CD4-positive, alpha-beta T cell (primary cell): Measurements from ENCODE around the gene GNE. TPM values are rescaled to one million over a fixed set of nuclear protein-coding genes. Genes with fewer than 3 reads are reported as not detected.

Source experiments
- ATAC-seq: fragments of 200-7000 bp; cut with Tn5 transposase; one replicate; pipeline ENCODE4 v1.10.0; 2022; ENCODE audit warnings: mild to moderate bottlenecking; ENCODE audit not compliant: poor library complexity
- CTCF ChIA-PET: fragments of 350-600 bp; sonication (Branson Sonifier 250); formaldehyde crosslinking; loops from one replicate; lab custom pipeline; 2021; ENCODE audit warnings: antibody characterized with exemption, inconsistent platforms; lab: Charles Lee
- POLR2A ChIA-PET: fragments of 350-600 bp; sonication (Branson Sonifier 250); formaldehyde crosslinking; loops from one replicate; lab custom pipeline; 2021; ENCODE audit warnings: antibody characterized with exemption, inconsistent platforms; lab: Charles Lee
- DNase-seq, 14 experiments: peaks; one replicate each; pipeline ENCODE4 v3.0.0-alpha.2; 2013 to 2020; ENCODE audit warnings: mixed read lengths in 2 of 14
- H3K27ac ChIP-seq, 2 donors: one replicate each; pipeline versions ENCODE4 v1.5.1 to v1.7.0; 2013; ENCODE audit warnings: low read length in 2 of 2, low read depth in 1 of 2, mild to moderate bottlenecking in 1 of 2
- H3K27me3 ChIP-seq, 2 experiments: 1 replicate in 1 of 2; 2 replicates in 1 of 2; pipeline versions ENCODE4 v1.6.1 to v1.7.0; 2013; ENCODE audit warnings: low read length in 2 of 2, control low read depth in 1 of 2, mild to moderate bottlenecking in 1 of 2, moderate library complexity in 1 of 2; ENCODE audit not compliant: insufficient read depth in 2 of 2, control insufficient read depth in 1 of 2
- H3K36me3 ChIP-seq: one replicate; pipeline ENCODE4 v1.6.1; 2013; ENCODE audit warnings: low read length, control low read depth; ENCODE audit not compliant: insufficient read depth
- H3K4me1 ChIP-seq: one replicate; pipeline ENCODE4 v1.6.1; 2013; ENCODE audit warnings: low read length, control low read depth; ENCODE audit not compliant: insufficient read depth
- H3K4me3 ChIP-seq: one replicate; pipeline ENCODE4 v1.5.1; 2013; ENCODE audit warnings: mild to moderate bottlenecking, low read length, moderate library complexity
- H3K9me3 ChIP-seq, 2 experiments: 1 replicate in 1 of 2; 2 replicates in 1 of 2; pipeline versions ENCODE4 v1.6.1 to v1.7.0; 2013; ENCODE audit warnings: low read length in 2 of 2, mild to moderate bottlenecking in 2 of 2, control low read depth in 1 of 2, moderate library complexity in 1 of 2; ENCODE audit not compliant: control insufficient read depth in 1 of 2, insufficient read depth in 1 of 2
- H3K27ac Mint-ChIP-seq: one replicate; pipeline ENCODE4 v1.8.0; 2020; ENCODE audit warnings: mixed read lengths
- H3K27me3 Mint-ChIP-seq: one replicate; pipeline ENCODE4 v1.8.0; 2021; ENCODE audit warnings: mixed read lengths
- H3K36me3 Mint-ChIP-seq: one replicate; pipeline ENCODE4 v1.8.0; 2021; ENCODE audit warnings: low read depth, mixed read lengths
- H3K4me1 Mint-ChIP-seq: one replicate; pipeline ENCODE4 v1.8.0; 2021; ENCODE audit warnings: low read depth, mixed read lengths
- H3K4me3 Mint-ChIP-seq: one replicate; pipeline ENCODE4 v1.8.0; 2020; ENCODE audit warnings: mild to moderate bottlenecking, mixed read lengths
- H3K9me3 Mint-ChIP-seq: one replicate; pipeline ENCODE4 v1.8.0; 2020; ENCODE audit warnings: mixed read lengths
- CTCF ChIP-seq: fragments of 200-600 bp; IDR thresholded peaks from one replicate; pipeline ENCODE4 v1.8.0; 2022; ENCODE audit warnings: antibody characterized with exemption, mild to moderate bottlenecking
- intact Hi-C, 2 experiments: fragments of 100-400 bp; cut with DNase I in 1 of 2; cut with micrococcal nuclease in 1 of 2; formaldehyde crosslinking; loops; one replicate each; pipeline versions ENCODE4 v1.15.1 to v1.9.0; 2023 to 2025; cut with DNase I, micrococcal nuclease
- total RNA-seq, 174 experiments: library from RNA in 2 of 174; stranded (reverse) in 2 of 174; gene quantifications; one replicate each; pipeline ENCODE4 v1.2.3 and lab custom pipeline; 2021 to 2026

The GNE gene
- total RNA-seq, 2 experiments from 2014 or later: 12.5 to 14.6 TPM

DNA sequence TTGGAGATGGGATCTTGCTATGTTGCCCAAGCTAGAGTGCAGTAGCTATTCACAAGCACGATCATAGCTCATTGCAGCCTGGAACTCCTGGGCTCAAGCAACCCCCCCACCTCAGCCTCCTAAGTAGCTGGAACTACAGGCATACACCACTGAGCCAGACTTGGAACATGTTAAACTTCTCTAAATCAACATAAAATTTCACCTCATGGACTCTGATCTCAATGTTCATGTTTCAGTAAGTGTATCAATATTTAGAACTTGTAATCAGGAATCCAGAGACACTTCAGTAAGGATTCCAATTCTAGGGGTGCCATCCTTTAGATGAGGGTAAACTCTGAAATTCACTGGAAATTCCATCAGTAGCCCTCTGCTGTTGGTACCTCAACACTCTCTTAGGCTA, 6.8 kb downstream of the GNE start:
- H3K9me3 Mint-ChIP-seq: no peaks in the 10 kb centered on the region
- H3K4me3 Mint-ChIP-seq: no peak overlapping the region
- no peak for TF ChIP-seq CTCF
- Histone ChIP-seq H3K4me1 (no peaks in the 10 kb centered on the region), H3K9me3 (no peaks in the 10 kb centered on the region), H3K27me3 (no peaks in the 10 kb centered on the region), H3K4me3 (no peak overlapping the region), H3K27ac (no peak overlapping the region), H3K36me3 (peaks cover 6% of the 10 kb centered on the region)
- ATAC-seq (no peak), DNase-seq (no peak)
- CTCF ChIA-PET: interaction anchor here (0.7 to 0.8 kb wide), 2 partner anchors 14 to 77 kb away, joined by 3 to 4 read pairs; no protein-coding TSS in a partner anchor
- H3K36me3 Mint-ChIP-seq: peaks cover 41% of the 10 kb centered on the region
- H3K27ac Mint-ChIP-seq: no peak overlapping the region
- peaks cover 28% of the 10 kb centered on the region for H3K4me1 Mint-ChIP-seq
- POLR2A ChIA-PET: no interaction called here
- intact Hi-C loops: no loop called here
- no peaks in the 10 kb centered on the region for H3K27me3 Mint-ChIP-seq

DNA sequence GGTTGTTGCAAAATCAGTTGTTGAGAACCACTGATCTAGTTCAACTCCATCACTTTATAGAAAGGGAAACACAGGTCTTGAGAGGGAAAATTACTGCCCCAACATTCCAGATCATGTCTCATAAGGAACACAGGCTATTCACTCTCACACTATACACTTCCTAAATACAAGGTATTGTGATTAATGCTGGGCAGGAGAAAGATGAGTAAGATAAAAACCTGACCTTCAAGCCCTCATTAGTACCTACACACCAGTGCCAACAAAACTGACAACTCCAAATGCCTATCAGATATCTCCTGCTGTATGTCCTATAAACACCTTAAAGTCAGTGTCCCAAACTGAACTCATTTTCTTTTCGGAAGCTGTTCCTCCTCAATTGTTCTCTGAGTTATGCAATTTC, 8.2 kb downstream of the GNE start:
- H3K4me3 ChIP-seq: no peak overlapping the region
- peaks cover 20% of the 10 kb centered on the region for H3K36me3 ChIP-seq
- no peaks in the 10 kb centered on the region for H3K27me3 ChIP-seq
- Mint-ChIP-seq H3K9me3 (no peaks in the 10 kb centered on the region), H3K36me3 (peaks cover 50% of the 10 kb centered on the region), H3K27me3 (no peaks in the 10 kb centered on the region), H3K4me3 (no peak overlapping the region), H3K27ac (peak overlapping the region; percentile 32), H3K4me1 (peaks cover 28% of the 10 kb centered on the region)
- no peak for TF ChIP-seq CTCF
- ATAC-seq (no peak), DNase-seq (no peak)
- POLR2A ChIA-PET: no interaction called here
- H3K4me1 ChIP-seq: no peaks in the 10 kb centered on the region
- no peak overlapping the region for H3K27ac ChIP-seq
- CTCF ChIA-PET: interaction anchor here (2.8 kb wide), 1 partner anchor 79 kb away, joined by 23 read pairs; no protein-coding TSS in a partner anchor
- H3K9me3 ChIP-seq: no peaks in the 10 kb centered on the region
- intact Hi-C loops: no loop called here

DNA sequence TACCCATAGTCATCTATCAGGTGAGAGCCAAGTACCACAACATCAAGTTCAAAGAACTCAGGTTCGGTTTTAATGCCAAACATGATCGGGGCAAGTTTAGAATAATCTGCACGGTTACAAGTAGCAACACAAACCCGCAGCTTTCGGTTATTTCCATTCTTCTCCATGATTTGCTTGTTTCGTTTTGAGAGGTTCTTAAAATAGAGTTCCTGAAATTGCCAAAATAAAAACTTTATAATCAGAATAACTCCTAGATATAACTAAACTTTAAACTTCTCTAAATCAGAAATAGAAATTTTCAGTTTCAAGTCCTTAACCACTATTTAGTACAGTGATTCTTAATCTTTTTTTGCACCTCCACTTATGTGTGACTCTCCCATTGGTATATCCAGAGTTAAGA, 9.1 kb downstream of the GNE start:
- H3K27me3 ChIP-seq: no peaks in the 10 kb centered on the region
- Mint-ChIP-seq H3K27ac (no peak overlapping the region), H3K36me3 (peaks cover 53% of the 10 kb centered on the region), H3K4me1 (peaks cover 28% of the 10 kb centered on the region), H3K4me3 (no peak overlapping the region), H3K9me3 (no peaks in the 10 kb centered on the region), H3K27me3 (no peaks in the 10 kb centered on the region)
- H3K27ac ChIP-seq: no peak overlapping the region
- no peak overlapping the region for H3K4me3 ChIP-seq
- H3K4me1 ChIP-seq: no peaks in the 10 kb centered on the region
- H3K9me3 ChIP-seq: no peaks in the 10 kb centered on the region
- ChIA-PET CTCF (interaction anchor here (1.7 to 2.8 kb wide), 2 partner anchors 75 to 80 kb away, joined by 4 to 23 read pairs; no protein-coding TSS in a partner anchor), POLR2A (no interaction called here)
- intact Hi-C loops: loop anchor here in 1 of 2 experiments (5.0 kb wide), 1 partner anchor 478 kb away; no protein-coding TSS in a partner anchor
- peaks cover 22% of the 10 kb centered on the region for H3K36me3 ChIP-seq
- DNase-seq: no peak
- no peak for TF ChIP-seq CTCF
- no peak for ATAC-seq
